CD14-positive monocyte (primary cell): ENCODE data around the gene FBXO31. TPM values are rescaled to one million over a fixed set of nuclear protein-coding genes. Genes with fewer than 3 reads are reported as not detected.
A peak's percentile ranks its signal among the peaks of the same experiment; 100 is the strongest.

Source experiments
- DNase-seq, 3 donors: peaks; one replicate each; pipeline ENCODE4 v3.0.0-alpha.2; 2011 to 2022
- H2AFZ ChIP-seq: 2 replicates; pipeline ENCODE4 v1.6.0; 2012; ENCODE audit warnings: mild to moderate bottlenecking, low read depth, low read length, inconsistent platforms; ENCODE audit not compliant: insufficient read depth, poor library complexity, severe bottlenecking
- H3K27ac ChIP-seq, 2 donors: 1 replicate in 1 of 2; 2 replicates in 1 of 2; pipeline ENCODE4 v1.5.1; 2012 to 2013; ENCODE audit warnings: low read length in 2 of 2, control low read depth in 1 of 2, inconsistent platforms in 1 of 2, low read depth in 1 of 2, mild to moderate bottlenecking in 1 of 2
- H3K27me3 ChIP-seq, 2 donors: one replicate each; pipeline versions ENCODE4 v1.6.0 to v1.6.1; 2011 to 2013; ENCODE audit warnings: low read length in 2 of 2; ENCODE audit not compliant: control insufficient read depth in 2 of 2, insufficient read depth in 2 of 2
- H3K36me3 ChIP-seq, 2 donors: replicated peaks in 1 of 2; 1 replicate in 1 of 2; 2 replicates in 1 of 2; pipeline versions ENCODE4 v1.5.1 to v1.6.1; 2012 to 2013; ENCODE audit warnings: low read length in 2 of 2, control low read depth in 1 of 2, inconsistent platforms in 1 of 2, mild to moderate bottlenecking in 1 of 2; ENCODE audit not compliant: insufficient read depth in 2 of 2, control insufficient read depth in 1 of 2
- H3K4me1 ChIP-seq, 2 donors: 1 replicate in 1 of 2; 2 replicates in 1 of 2; pipeline versions ENCODE4 v1.5.1 to v1.6.1; 2012 to 2013; ENCODE audit warnings: low read length in 2 of 2, control low read depth in 1 of 2, inconsistent platforms in 1 of 2, mild to moderate bottlenecking in 1 of 2, moderate library complexity in 1 of 2; ENCODE audit not compliant: insufficient read depth in 2 of 2, control insufficient read depth in 1 of 2
- H3K4me2 ChIP-seq: replicated peaks from 2 replicates; pipeline ENCODE3; 2012; ENCODE audit warnings: low read length, moderate library complexity, mild to moderate bottlenecking; ENCODE audit not compliant: poor library complexity, severe bottlenecking; ENCODE audit errors: extremely low read depth
- H3K4me3 ChIP-seq, 3 experiments: fragments of 200-600 bp in 1 of 3; sonication (generic) in 1 of 3; replicated peaks in 1 of 3; 1 replicate in 2 of 3; 2 replicates in 1 of 3; pipeline ENCODE4 v1.5.1; 2011 to 2013; ENCODE audit warnings: low read length in 3 of 3, mild to moderate bottlenecking in 3 of 3, control low read depth in 2 of 3, low read depth in 2 of 3, inconsistent platforms in 1 of 3, moderate library complexity in 1 of 3
- H3K79me2 ChIP-seq: 2 replicates; pipeline ENCODE4 v1.6.0; 2012; ENCODE audit warnings: mild to moderate bottlenecking, control low read depth, inconsistent platforms, low read length, moderate library complexity; ENCODE audit not compliant: insufficient read depth
- H3K9ac ChIP-seq: 2 replicates; pipeline ENCODE4 v1.6.0; 2017; ENCODE audit warnings: low read length, mild to moderate bottlenecking; ENCODE audit not compliant: insufficient read depth, poor library complexity, severe bottlenecking
- H3K9me3 ChIP-seq, 2 donors: replicated peaks in 1 of 2; 1 replicate in 1 of 2; 2 replicates in 1 of 2; pipeline versions ENCODE4 v1.5.1 to v1.6.1; 2012 to 2013; ENCODE audit warnings: low read length in 2 of 2, control low read depth in 1 of 2; ENCODE audit not compliant: control insufficient read depth in 1 of 2, insufficient read depth in 1 of 2
- H4K20me1 ChIP-seq: 2 replicates; pipeline ENCODE4 v1.6.0; 2012; ENCODE audit warnings: mild to moderate bottlenecking, low read length, control low read depth, moderate library complexity; ENCODE audit not compliant: insufficient read depth
- H3K27ac Mint-ChIP-seq, 7 donors: one replicate each; pipeline ENCODE4 v1.8.0; 2020; ENCODE audit warnings: mild to moderate bottlenecking in 7 of 7, mixed read lengths in 7 of 7, moderate library complexity in 6 of 7, inconsistent platforms in 2 of 7
- H3K27me3 Mint-ChIP-seq, 3 donors: one replicate each; pipeline ENCODE4 v1.8.0; 2021 to 2022; ENCODE audit warnings: low read depth in 3 of 3, mild to moderate bottlenecking in 3 of 3, mixed read lengths in 3 of 3, moderate library complexity in 3 of 3, inconsistent platforms in 1 of 3
- H3K36me3 Mint-ChIP-seq, 2 donors: one replicate each; pipeline ENCODE4 v1.8.0; 2020; ENCODE audit warnings: mixed read lengths in 2 of 2, inconsistent platforms in 1 of 2, mild to moderate bottlenecking in 1 of 2
- H3K4me1 Mint-ChIP-seq: one replicate; pipeline ENCODE4 v1.8.0; 2020; ENCODE audit warnings: mild to moderate bottlenecking, mixed read lengths
- H3K4me3 Mint-ChIP-seq, 2 donors: one replicate each; pipeline ENCODE4 v1.8.0; 2020; ENCODE audit warnings: mild to moderate bottlenecking in 2 of 2, mixed read lengths in 2 of 2, moderate library complexity in 1 of 2
- H3K9me3 Mint-ChIP-seq, 7 donors: one replicate each; pipeline ENCODE4 v1.8.0; 2020 to 2022; ENCODE audit warnings: mixed read lengths in 7 of 7, mild to moderate bottlenecking in 6 of 7, moderate library complexity in 6 of 7, inconsistent platforms in 2 of 7
- WGBS: methylation state at CpG from one replicate; pipeline ENCODE4 v1.1.5; 2013; ENCODE audit warnings: missing lambda C conversion rate; ENCODE audit not compliant: insufficient coverage; 5-methylcytosine and 5-hydroxymethylcytosine counted together
- intact Hi-C, 2 donors: fragments of 100-400 bp; cut with micrococcal nuclease; formaldehyde crosslinking; loops; one replicate each; pipeline versions ENCODE4 v1.15.0 to v1.15.1; 2023
- polyA plus RNA-seq, 3 donors: library from polyadenylated mRNA; depleted of rRNA in 1 of 3; unstranded in 2 of 3; stranded (reverse) in 1 of 3; fragments of 300-500 nt in 2 of 3; fragments of >200 nt in 1 of 3; fragmentation: Illumina TruSeq in 2 of 3; gene quantifications; 1 replicate in 2 of 3; 2 replicates in 1 of 3; pipeline ENCODE4 v1.2.3, GENCODE V29; 2012 to 2021
- TF ChIP-seq, protein P1 (sequence below): fragments of 200-600 bp; IDR thresholded peaks from one replicate; pipeline ENCODE4 v1.8.0; 2022; ENCODE audit warnings: antibody characterized with exemption, mild to moderate bottlenecking

FBXO31 gene
- polyA plus RNA-seq, 3 donors, result 2.0 to 5.6 (median 3.3) TPM

DNA sequence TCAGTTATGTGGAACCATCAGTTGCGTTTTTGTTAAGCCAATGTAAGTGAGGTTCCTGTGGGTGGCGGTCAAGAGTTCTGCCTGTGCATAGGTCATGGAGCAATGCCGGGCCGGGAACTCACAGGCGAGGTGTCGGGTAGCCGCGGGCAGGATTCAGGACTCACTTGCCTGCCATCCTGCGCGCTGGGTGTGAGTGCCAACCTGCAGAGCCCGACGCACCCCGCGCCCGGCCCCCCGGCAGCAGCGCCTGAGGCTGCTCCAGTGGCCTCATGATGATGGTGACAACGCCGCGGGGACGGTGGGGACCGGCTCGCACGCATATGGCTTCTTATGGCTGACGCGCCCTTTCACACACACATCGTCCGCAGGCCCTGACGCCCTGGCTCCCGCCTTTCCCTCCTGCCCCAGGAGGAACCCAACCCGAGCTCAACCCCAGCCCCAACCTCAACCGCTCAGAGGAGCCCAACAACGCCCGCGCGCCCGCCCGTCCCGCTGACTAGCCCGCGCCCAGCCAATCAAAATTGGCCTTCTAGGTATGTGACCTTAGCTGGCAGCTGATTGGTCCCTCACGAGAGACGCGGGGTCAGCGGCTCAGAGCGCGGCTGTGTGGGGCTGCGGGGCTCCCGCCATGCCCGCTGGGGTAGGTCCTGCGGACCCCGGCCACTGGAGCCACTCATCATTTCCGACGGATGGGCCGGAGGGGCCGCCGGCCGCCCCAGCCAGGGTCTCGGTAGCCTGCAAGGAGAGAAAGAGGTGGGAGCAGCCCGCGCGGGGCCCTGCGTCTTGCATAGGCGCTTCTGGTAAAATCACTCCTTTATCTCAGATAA lies 66.4 kb downstream of the FBXO31 start, which contains the start of gene C16orf95:
C16orf95 (minus strand) TSS at position 470 of the 827 bp plus-strand sequence; CDS start at position 320, 150 bp downstream.
- peak; percentile 89 to 94 (median 92) for DNase-seq
- peak within 1 kb of the TSS; percentile 98 to 99 for H3K4me3 Mint-ChIP-seq
- Histone ChIP-seq H2AFZ (peak within 1 kb of the TSS; percentile 96), H3K4me1 (peaks cover 7 to 11% of the 10 kb centered on the region in 2 donors), H3K27ac (peak within 1 kb of the TSS; percentile 80 to 91), H3K4me3 (peak within 1 kb of the TSS; percentile 71 to 85 (median 81)), H4K20me1 (no peaks in the 10 kb centered on the region), H3K9me3 (no peaks in the 10 kb centered on the region), H3K4me2 (peak within 1 kb of the TSS; percentile 73), H3K9ac (peak within 1 kb of the TSS; percentile 94), H3K79me2 (peaks cover 11% of the 10 kb centered on the region), H3K27me3 (no peaks in the 10 kb centered on the region), H3K36me3 (no peaks in the 10 kb centered on the region)
- H3K9me3 Mint-ChIP-seq, result no peaks in the 10 kb centered on the region
- WGBS, result under 1% methylated on average over 60 of the region's 64 CpGs
- peaks cover 11% of the 10 kb centered on the region for H3K4me1 Mint-ChIP-seq
- no peaks in the 10 kb centered on the region for H3K36me3 Mint-ChIP-seq
- TF ChIP-seq, protein P1, sequence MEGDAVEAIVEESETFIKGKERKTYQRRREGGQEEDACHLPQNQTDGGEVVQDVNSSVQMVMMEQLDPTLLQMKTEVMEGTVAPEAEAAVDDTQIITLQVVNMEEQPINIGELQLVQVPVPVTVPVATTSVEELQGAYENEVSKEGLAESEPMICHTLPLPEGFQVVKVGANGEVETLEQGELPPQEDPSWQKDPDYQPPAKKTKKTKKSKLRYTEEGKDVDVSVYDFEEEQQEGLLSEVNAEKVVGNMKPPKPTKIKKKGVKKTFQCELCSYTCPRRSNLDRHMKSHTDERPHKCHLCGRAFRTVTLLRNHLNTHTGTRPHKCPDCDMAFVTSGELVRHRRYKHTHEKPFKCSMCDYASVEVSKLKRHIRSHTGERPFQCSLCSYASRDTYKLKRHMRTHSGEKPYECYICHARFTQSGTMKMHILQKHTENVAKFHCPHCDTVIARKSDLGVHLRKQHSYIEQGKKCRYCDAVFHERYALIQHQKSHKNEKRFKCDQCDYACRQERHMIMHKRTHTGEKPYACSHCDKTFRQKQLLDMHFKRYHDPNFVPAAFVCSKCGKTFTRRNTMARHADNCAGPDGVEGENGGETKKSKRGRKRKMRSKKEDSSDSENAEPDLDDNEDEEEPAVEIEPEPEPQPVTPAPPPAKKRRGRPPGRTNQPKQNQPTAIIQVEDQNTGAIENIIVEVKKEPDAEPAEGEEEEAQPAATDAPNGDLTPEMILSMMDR, result peak; percentile 72
- intact Hi-C loops, result loop anchor here (5.0 kb wide), 3 partner anchors 65 to 760 kb away; partner anchors contain the start of genes FBXO31 (in 1 of the 2), MAP1LC3B (in 1 of the 2) and MTHFSD (in 1 of the 2)
- peak within 1 kb of the TSS; percentile 88 to 96 (median 93) for H3K27ac Mint-ChIP-seq
- H3K27me3 Mint-ChIP-seq, result peaks cover 0 to 5% (median 0%) of the 10 kb centered on the region in 3 donors

DNA sequence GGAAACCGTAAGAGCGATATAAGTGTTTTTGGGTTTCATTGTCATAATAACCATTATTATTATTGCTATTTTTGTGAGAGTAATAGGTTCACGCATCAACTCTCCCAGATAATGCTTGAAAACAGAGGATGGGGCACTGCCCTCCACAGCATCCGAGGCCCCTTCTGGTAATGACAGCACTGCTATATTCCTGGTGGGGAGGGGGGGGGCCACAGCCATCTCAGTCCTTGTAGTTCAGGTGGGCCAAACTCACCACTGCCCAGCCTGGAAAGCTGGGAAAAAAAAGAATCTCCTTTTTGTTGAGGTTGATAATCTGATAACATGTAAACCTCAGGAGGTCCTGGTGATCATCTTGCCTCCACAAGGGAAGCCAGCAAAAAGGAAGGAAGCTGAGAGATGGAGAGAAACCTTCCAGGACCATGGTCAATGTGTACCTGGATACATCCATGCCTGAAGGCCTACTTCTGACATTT lies 67.1 kb downstream of the FBXO31 start:
- Mint-ChIP-seq H3K36me3 (no peaks in the 10 kb centered on the region), H3K4me1 (peaks cover 11% of the 10 kb centered on the region), H3K27ac (peak overlapping the region in 3 of 7 donors; percentile 88 to 96 (median 91)), H3K27me3 (peaks cover 0 to 5% (median 0%) of the 10 kb centered on the region in 3 donors), H3K9me3 (no peaks in the 10 kb centered on the region), H3K4me3 (peak overlapping the region; percentile 98 to 99)
- Histone ChIP-seq H3K9ac (peak overlapping the region; percentile 94), H3K79me2 (peaks cover 11% of the 10 kb centered on the region), H2AFZ (peak overlapping the region; percentile 96), H3K4me3 (peak overlapping the region; percentile 71 to 85 (median 81)), H3K4me1 (peaks cover 7 to 11% of the 10 kb centered on the region in 2 donors), H3K9me3 (no peaks in the 10 kb centered on the region), H4K20me1 (no peaks in the 10 kb centered on the region), H3K27ac (peak overlapping the region; percentile 80 to 91), H3K27me3 (no peaks in the 10 kb centered on the region), H3K36me3 (no peaks in the 10 kb centered on the region), H3K4me2 (peak overlapping the region; percentile 73)
- TF ChIP-seq, protein P1, result no peak
- WGBS, result no CpG with 5 or more reads among the region's 4 CpGs
- DNase-seq, result no peak
- intact Hi-C loops, result loop anchor here (5.0 kb wide), 3 partner anchors 66 to 759 kb away; partner anchors contain the start of genes FBXO31 (in 1 of the 2), MAP1LC3B (in 1 of the 2) and MTHFSD (in 1 of the 2)
